Heart left ventricle (tissue), 16 donors: Measurements from ENCODE around the gene TMC7. TPM values are rescaled to one million over a fixed set of nuclear protein-coding genes. Genes with fewer than 3 reads are reported as not detected.
A peak's percentile ranks its signal among the peaks of the same experiment; 100 is the strongest.

ENCODE experiments used
- ATAC-seq, 4 donors: fragments of 200-7000 bp; cut with Tn5 transposase; one replicate each; pipeline ENCODE4 v1.9.1; 2020 to 2022; ENCODE audit warnings: moderate library complexity in 4 of 4, mild to moderate bottlenecking in 3 of 4, moderate number of reproducible peaks in 1 of 4
- DNase-seq, 5 donors: peaks; one replicate each; pipeline ENCODE4 v3.0.0-alpha.2; 2020
- H3K27ac ChIP-seq, 12 donors: fragments of 200-600 bp; sonication (generic) in 4 of 12; one replicate each; pipeline versions ENCODE4 v1.5.0 to v1.8.0; 2016 to 2022; ENCODE audit warnings: mild to moderate bottlenecking in 2 of 12
- H3K27me3 ChIP-seq, 9 donors: fragments of 200-600 bp; sonication (generic) in 2 of 9; one replicate each; pipeline versions ENCODE4 v1.5.1 to v1.8.0; 2016 to 2022; ENCODE audit warnings: mild to moderate bottlenecking in 3 of 9
- H3K36me3 ChIP-seq, 9 donors: fragments of 200-600 bp; sonication (generic) in 2 of 9; one replicate each; pipeline versions ENCODE4 v1.5.0 to v1.8.0; 2018 to 2022; ENCODE audit warnings: mild to moderate bottlenecking in 2 of 9
- H3K4me1 ChIP-seq, 12 donors: fragments of 200-600 bp; sonication (generic) in 4 of 12; one replicate each; pipeline versions ENCODE4 v1.5.0 to v1.8.0; 2016 to 2022; ENCODE audit warnings: mild to moderate bottlenecking in 3 of 12
- H3K4me3 ChIP-seq, 12 donors: fragments of 200-600 bp; sonication (generic) in 4 of 12; one replicate each; pipeline versions ENCODE4 v1.5.0 to v1.8.0; 2017 to 2022; ENCODE audit warnings: mild to moderate bottlenecking in 9 of 12, moderate library complexity in 4 of 12
- H3K9me3 ChIP-seq, 12 donors: fragments of 200-600 bp; sonication (generic) in 4 of 12; one replicate each; pipeline versions ENCODE4 v1.5.0 to v1.8.0; 2016 to 2022; ENCODE audit warnings: mild to moderate bottlenecking in 1 of 12
- POLR2A ChIP-seq, 2 donors: fragments of 450-650 bp; IDR thresholded peaks; one replicate each; pipeline ENCODE4 v1.6.1; 2017; ENCODE audit warnings: antibody characterized with exemption in 2 of 2, mild to moderate bottlenecking in 2 of 2, moderate library complexity in 2 of 2
- WGBS, 4 donors: extraction: QIAGEN DNeasy Blood & Tissue Kit in 2 of 4; methylation state at CpG; one replicate each; pipeline versions ENCODE4 v1.1.5 to v1.1.7; 2013 to 2018; 5-methylcytosine and 5-hydroxymethylcytosine counted together
- intact Hi-C, 10 donors: fragments of 100-400 bp; cut with DNase I; formaldehyde crosslinking; loops; one replicate each; pipeline versions ENCODE4 v1.11.1 to v1.14.2; 2022
- polyA plus RNA-seq, 2 donors: library from polyadenylated mRNA; stranded (reverse); fragments of 200-250 nt; gene quantifications; one replicate each; pipeline ENCODE4 v1.2.3, GENCODE V29; 2013
- total RNA-seq, 9 donors: library from RNA; depleted of rRNA in 2 of 9; stranded (reverse); fragments of >200 nt in 2 of 9; fragmentation: NEBNext Ultra II Directional in 3 of 9; extraction: Animal tissue kit (Norgen Biotek cat#: 25700) in 3 of 9; gene quantifications; one replicate each; pipeline versions ENCODE4 v1.1.0 to v1.2.4, GENCODE V29; 2016 to 2023
- TF ChIP-seq, protein P1 (sequence below), 12 donors: fragments of 200-600 bp; sonication (generic) in 4 of 12; IDR thresholded peaks; one replicate each; pipeline versions ENCODE4 v1.5.0 to v1.8.0; 2018 to 2022; ENCODE audit warnings: antibody characterized with exemption in 12 of 12, mild to moderate bottlenecking in 5 of 12
- donor health status: ischemic (EF 13 %, LVEDD 7.1; RV severe dilation, severe dysfunction).
- donor health status: healthy with polysubstance abuse.
- donor health status: DM: no; HTN: yes; CAD: no.
- donor health status: DM: no; HTN: no; CAD: no.
- donor health status: ischemic (EF 25% LVEDD 6.9; RV normal size, moderate dysfunction).
- donor health status: ischemic (EF 25% LVEDD 5.7; RV mildly dilated, moderate dysfunction).
- donor health status: healthy.
- donor health status: DM: yes; HTN: yes; CAD: no.
- donor health status: ischemic (EF 35%, LVEDD 5.7; RV mildly dilated, moderate dysfunction).
- donor health status: nonischemic (EF 11% LVEDD 7.7; RV severe dilation, severe dysfunction).
- donor health status: DM: yes; HTN: yes; CAD: no.
- donor health status: PGD.
- donor health status: ischemic (EF 29% LVEDD 5.4; RV normal size, mild dysfunction).
- donor health status: nonischemic (EF 23%, LVEDD 6.1; RV moderate dilation, normal function).

TMC7 gene
- total and polyA plus RNA-seq, 11 donors: 0.69 to 2.3 (median 0.96) TPM

DNA sequence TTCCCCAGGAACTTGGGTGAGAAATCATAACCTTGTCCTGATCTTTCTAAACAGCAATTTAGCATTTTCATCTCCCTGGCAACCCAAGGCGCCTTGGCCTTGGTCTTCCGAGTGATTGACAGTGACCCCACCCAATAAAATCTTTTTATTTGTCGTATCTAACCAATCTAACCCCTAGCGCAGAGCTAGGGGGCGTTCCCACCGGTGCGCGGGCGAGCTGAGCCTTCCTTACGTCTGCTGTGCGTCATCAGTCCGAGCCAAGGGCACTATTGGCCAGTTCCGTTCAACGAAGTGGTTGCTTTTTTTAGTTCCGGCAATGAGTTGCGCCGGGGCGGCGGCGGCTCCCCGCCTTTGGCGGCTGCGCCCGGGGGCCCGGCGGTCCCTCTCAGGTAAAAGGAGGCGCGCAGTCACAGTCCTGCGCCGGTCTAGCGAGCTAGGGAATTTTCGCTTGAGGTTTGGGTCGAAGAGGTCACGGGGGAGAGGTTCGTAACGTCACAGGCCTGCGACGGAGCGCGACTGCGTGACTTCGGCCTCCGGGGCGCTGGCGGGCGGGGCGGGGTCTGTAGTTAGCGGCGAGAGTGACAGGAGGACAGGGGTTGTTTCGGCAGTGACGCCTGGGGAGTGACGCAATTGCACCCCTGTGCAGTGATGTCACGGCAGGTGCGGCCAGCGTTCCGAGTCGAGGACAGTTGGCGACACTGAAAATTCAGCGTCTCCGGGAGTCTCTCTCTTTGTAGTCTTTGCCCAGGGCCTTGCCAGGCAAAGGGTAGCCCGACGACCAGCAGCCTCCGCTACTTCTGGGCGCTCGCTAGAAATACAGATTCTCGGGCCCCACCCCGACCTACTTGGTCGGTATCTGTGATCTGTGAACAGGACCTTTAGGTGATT lies 83.9 kb downstream of the TMC7 start, which contains the start of gene COQ7:
TSS of gene COQ7 (plus strand) at position 266 of the 888 bp plus-strand sequence. CDS start at position 317, 51 bp downstream.
- WGBS, 4 donors: 0 to 1% (median 0%) methylated on average over 38 to 68 of the region's 68 CpGs
- intact Hi-C loops: loop anchor here in 6 of 10 donors (5.0 to 10.0 kb wide), 4 partner anchors 83 to 457 kb away; partner anchors contain the start of genes ARL6IP1 (in 3 of the 6), TMC7 (in 2 of the 6), CCP110 (in 1 of the 6) and GDE1 (in 1 of the 6)

DNA sequence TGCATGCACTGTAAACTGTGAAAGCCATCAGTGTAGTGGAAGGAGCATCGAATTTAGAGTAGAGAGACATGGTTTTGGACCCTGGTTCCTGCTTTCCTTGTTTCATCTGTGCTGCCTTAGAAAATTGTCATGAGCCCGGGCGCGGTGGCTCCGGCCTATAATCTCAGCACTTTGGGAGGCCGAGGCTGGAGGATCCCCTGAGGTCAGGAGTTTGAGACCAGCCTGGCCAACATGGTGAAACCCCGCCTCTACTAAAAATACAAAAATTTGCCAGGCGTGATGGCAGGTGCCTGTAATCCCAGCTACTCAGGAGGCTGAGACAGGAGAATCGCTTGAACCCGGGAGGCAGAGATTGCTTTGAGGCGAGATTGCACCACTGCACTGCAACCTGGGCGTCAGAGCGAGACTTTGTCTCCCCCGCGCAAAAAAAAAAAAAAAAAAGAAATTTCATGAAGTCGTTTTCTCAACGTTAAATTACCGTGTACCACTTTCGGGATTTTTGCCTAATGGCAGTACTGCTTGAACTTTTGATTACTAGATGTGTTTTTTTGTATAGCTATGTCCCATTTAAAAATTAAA lies 84.6 kb downstream of the TMC7 start:
- Histone ChIP-seq H3K27ac (peak overlapping the region; percentile 95 to 100 (median 98)), H3K4me1 (peaks cover 0 to 22% (median 14%) of the 10 kb centered on the region in 12 donors), H3K36me3 (peaks cover 0 to 19% (median 15%) of the 10 kb centered on the region in 9 donors), H3K9me3 (no peaks in the 10 kb centered on the region), H3K4me3 (peak overlapping the region; percentile 58 to 91 (median 76)), H3K27me3 (no peaks in the 10 kb centered on the region)
- 41 to 54% (median 45%) methylated on average over 18 to 19 of the region's 19 CpGs for WGBS, 4 donors
- no peak for ATAC-seq
- DNase-seq: no peak
- intact Hi-C loops: loop anchor here in 6 of 10 donors (5.0 to 10.0 kb wide), 4 partner anchors 84 to 456 kb away; partner anchors contain the start of genes ARL6IP1 (in 3 of the 6), TMC7 (in 2 of the 6), CCP110 (in 1 of the 6) and GDE1 (in 1 of the 6)
- TF ChIP-seq POLR2A (IDR thresholded peaks at IDR 0.05): no peak
- TF ChIP-seq, protein P1, sequence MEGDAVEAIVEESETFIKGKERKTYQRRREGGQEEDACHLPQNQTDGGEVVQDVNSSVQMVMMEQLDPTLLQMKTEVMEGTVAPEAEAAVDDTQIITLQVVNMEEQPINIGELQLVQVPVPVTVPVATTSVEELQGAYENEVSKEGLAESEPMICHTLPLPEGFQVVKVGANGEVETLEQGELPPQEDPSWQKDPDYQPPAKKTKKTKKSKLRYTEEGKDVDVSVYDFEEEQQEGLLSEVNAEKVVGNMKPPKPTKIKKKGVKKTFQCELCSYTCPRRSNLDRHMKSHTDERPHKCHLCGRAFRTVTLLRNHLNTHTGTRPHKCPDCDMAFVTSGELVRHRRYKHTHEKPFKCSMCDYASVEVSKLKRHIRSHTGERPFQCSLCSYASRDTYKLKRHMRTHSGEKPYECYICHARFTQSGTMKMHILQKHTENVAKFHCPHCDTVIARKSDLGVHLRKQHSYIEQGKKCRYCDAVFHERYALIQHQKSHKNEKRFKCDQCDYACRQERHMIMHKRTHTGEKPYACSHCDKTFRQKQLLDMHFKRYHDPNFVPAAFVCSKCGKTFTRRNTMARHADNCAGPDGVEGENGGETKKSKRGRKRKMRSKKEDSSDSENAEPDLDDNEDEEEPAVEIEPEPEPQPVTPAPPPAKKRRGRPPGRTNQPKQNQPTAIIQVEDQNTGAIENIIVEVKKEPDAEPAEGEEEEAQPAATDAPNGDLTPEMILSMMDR (IDR thresholded peaks at IDR 0.05): no peak

More for the DNA sequence above, 83.9 kb downstream of the TMC7 start, which contains the start of gene COQ7:
- peak; percentile 99 to 100 (median 99) for DNase-seq
- Histone ChIP-seq H3K27ac (peak within 1 kb of the TSS; percentile 95 to 100 (median 98)), H3K4me3 (peak within 1 kb of the TSS; percentile 58 to 91 (median 76)), H3K36me3 (peaks cover 0 to 12% (median 8%) of the 10 kb centered on the region in 9 donors), H3K4me1 (peaks cover 0 to 23% (median 14%) of the 10 kb centered on the region in 12 donors), H3K9me3 (no peaks in the 10 kb centered on the region), H3K27me3 (no peaks in the 10 kb centered on the region)
- peak in 1 of 2 donors; percentile 66 for TF ChIP-seq POLR2A (IDR thresholded peaks at IDR 0.05)
- TF ChIP-seq, protein P1 (IDR thresholded peaks at IDR 0.05): peak in 3 of 12 donors; percentile 7 to 32 (median 19)
- ATAC-seq: peak; percentile 96 to 99 (median 98)

DNA sequence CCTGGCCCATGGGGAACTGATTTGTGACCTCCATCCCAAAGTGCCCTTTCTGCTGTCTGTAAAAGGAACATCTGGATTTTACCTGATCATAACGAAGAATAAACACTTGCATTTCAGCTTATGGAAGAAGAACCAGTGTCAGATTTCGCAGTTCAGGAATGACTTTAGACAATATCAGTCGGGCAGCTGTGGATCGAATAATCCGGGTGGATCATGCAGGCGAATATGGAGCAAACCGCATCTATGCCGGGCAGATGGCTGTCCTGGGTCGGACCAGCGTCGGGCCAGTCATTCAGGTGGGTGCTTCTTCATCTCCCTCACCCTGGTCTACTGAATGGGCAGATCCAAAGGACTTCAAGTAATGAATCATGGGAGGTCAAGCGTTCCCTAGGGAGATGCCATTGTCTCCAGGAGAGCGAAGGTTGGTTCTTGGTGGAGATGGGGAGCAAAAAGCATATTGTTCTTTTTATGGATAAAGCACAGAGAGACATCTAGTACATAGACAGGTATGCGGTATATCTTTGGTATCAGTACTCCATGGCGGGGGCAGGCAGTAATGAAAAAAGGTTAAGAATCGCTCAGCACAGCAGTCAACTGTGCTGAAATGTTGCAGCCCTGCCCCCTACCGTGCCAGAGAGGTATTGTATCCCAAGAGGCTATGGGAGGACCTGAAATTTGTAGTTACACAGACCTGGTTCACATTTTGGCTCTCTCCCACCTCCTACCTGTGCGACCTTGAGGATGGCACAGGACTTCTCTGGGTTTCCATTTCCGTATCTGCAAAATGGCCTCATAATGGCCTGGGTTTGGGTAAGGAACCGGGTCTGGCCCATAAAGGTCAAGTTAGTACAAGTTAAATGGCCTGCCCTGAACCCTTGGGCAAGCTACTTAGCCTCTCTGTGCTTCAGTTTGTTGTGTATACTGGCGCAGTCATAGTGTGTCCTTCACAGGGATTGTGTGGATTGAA lies 88.4 kb downstream of the TMC7 start:
- Histone ChIP-seq H3K27ac (no peak overlapping the region), H3K9me3 (no peaks in the 10 kb centered on the region), H3K27me3 (no peaks in the 10 kb centered on the region), H3K4me1 (peaks cover 0 to 15% (median 11%) of the 10 kb centered on the region in 12 donors), H3K36me3 (peaks cover 0 to 57% (median 40%) of the 10 kb centered on the region in 9 donors), H3K4me3 (no peak overlapping the region)
- DNase-seq: peak in 4 of 5 donors; percentile 40 to 53 (median 48)
- 76 to 85% (median 83%) methylated on average over 21 of the region's 21 CpGs for WGBS, 4 donors
- intact Hi-C loops: loop anchor here in 7 of 10 donors (2.0 to 5.0 kb wide), 2 partner anchors 89 to 90 kb away; partner anchors contain the start of gene TMC7 (in 7 of the 7)
- no peak for ATAC-seq
- TF ChIP-seq POLR2A (IDR thresholded peaks at IDR 0.05): no peak
- TF ChIP-seq, protein P1 (IDR thresholded peaks at IDR 0.05): peak; percentile 50 to 74 (median 62)
